Liver (tissue), 3 donors: ENCODE data around the gene ACADSB.

Source experiments
- ATF3 ChIP-seq: IDR thresholded peaks from 2 replicates; pipeline ENCODE4 v1.6.1; 2016; ENCODE audit warnings: antibody characterized with exemption
- CTCF ChIP-seq: fragments of 150-350 bp; IDR thresholded peaks from 2 replicates; pipeline ENCODE4 v1.5.1; 2017; ENCODE audit warnings: improper control_type of control experiment, low read depth, low read length; ENCODE audit not compliant: missing input control
- EGR1 ChIP-seq, 2 donors: IDR thresholded peaks; 2 replicates each; pipeline ENCODE4 v1.6.1; 2016 to 2018; ENCODE audit warnings: antibody characterized with exemption in 2 of 2, low read depth in 2 of 2
- GABPA ChIP-seq, 2 donors: IDR thresholded peaks in 1 of 2; conservative IDR thresholded peaks in 1 of 2; 2 replicates each; pipeline ENCODE4 v1.6.1; 2016; ENCODE audit warnings: antibody characterized with exemption in 2 of 2, mild to moderate bottlenecking in 1 of 2, moderate library complexity in 1 of 2
- JUND ChIP-seq, 2 donors: IDR thresholded peaks; 2 replicates each; pipeline ENCODE4 v1.6.1; 2016; ENCODE audit warnings: antibody characterized with exemption in 2 of 2
- MAX ChIP-seq: IDR thresholded peaks from 2 replicates; pipeline ENCODE4 v1.6.1; 2016; ENCODE audit warnings: antibody characterized with exemption
- RAD21 ChIP-seq, 2 donors: IDR thresholded peaks; 2 replicates each; pipeline ENCODE4 v1.6.1; 2016; ENCODE audit warnings: antibody characterized with exemption in 2 of 2, mild to moderate bottlenecking in 2 of 2
- SP1 ChIP-seq: IDR thresholded peaks from 2 replicates; pipeline ENCODE4 v1.6.1; 2018; ENCODE audit warnings: antibody characterized with exemption, mild to moderate bottlenecking
- TAF1 ChIP-seq: conservative IDR thresholded peaks from 2 replicates; pipeline ENCODE4 v1.6.1; 2016; ENCODE audit warnings: antibody characterized with exemption, mild to moderate bottlenecking
- ZBTB33 ChIP-seq: IDR thresholded peaks from 2 replicates; pipeline ENCODE4 v1.6.1; 2016; ENCODE audit warnings: antibody characterized with exemption
- donor health status: healthy.
- donor health status: healthy.

- TF ChIP-seq CTCF (no peak), JUND (IDR thresholded peaks at IDR 0.05) (no peak), GABPA (IDR thresholded peaks at IDR 0.05 in 1 of 2, conservative IDR thresholded peaks at IDR 0.05 in 1 of 2) (no peak), TAF1 (no peak), EGR1 (IDR thresholded peaks at IDR 0.05; ENCODE audit: low read depth in 2 of 2) (no peak), ATF3 (no peak), MAX (no peak), SP1 (no peak), ZBTB33 (no peak), RAD21 (IDR thresholded peaks at IDR 0.05) (no peak)
These were observed 15.7 kb downstream of the ACADSB start for GRCh38 chr10:123024540-123024939.
